GM06990 (cell line): Measurements from ENCODE around the gene TAMM41.

Experiments
- DNase-seq: peaks from one replicate; pipeline ENCODE4 v3.0.0-alpha.2; 2011; ENCODE audit not compliant: insufficient read length; ENCODE audit errors: extremely low read depth
- H3K27me3 ChIP-seq: replicated peaks from 2 replicates; pipeline ENCODE4 v1.6.0; 2011; ENCODE audit warnings: low read length; ENCODE audit not compliant: control insufficient read depth, insufficient read depth
- H3K36me3 ChIP-seq: 2 replicates; pipeline ENCODE4 v1.5.1; 2011; ENCODE audit warnings: low read length; ENCODE audit not compliant: control insufficient read depth, insufficient read depth
- H3K4me3 ChIP-seq: replicated peaks from 2 replicates; pipeline ENCODE4 v1.5.1; 2011; ENCODE audit warnings: low read depth, mild to moderate bottlenecking, control low read depth, low read length
- TF ChIP-seq, protein P1 (sequence below): IDR thresholded peaks from 2 replicates; pipeline ENCODE4 v1.5.1; 2011; ENCODE audit warnings: low read length, control low read depth, mild to moderate bottlenecking, inconsistent platforms; ENCODE audit not compliant: insufficient read depth, poor library complexity, severe bottlenecking

Gene TAMM41

DNA sequence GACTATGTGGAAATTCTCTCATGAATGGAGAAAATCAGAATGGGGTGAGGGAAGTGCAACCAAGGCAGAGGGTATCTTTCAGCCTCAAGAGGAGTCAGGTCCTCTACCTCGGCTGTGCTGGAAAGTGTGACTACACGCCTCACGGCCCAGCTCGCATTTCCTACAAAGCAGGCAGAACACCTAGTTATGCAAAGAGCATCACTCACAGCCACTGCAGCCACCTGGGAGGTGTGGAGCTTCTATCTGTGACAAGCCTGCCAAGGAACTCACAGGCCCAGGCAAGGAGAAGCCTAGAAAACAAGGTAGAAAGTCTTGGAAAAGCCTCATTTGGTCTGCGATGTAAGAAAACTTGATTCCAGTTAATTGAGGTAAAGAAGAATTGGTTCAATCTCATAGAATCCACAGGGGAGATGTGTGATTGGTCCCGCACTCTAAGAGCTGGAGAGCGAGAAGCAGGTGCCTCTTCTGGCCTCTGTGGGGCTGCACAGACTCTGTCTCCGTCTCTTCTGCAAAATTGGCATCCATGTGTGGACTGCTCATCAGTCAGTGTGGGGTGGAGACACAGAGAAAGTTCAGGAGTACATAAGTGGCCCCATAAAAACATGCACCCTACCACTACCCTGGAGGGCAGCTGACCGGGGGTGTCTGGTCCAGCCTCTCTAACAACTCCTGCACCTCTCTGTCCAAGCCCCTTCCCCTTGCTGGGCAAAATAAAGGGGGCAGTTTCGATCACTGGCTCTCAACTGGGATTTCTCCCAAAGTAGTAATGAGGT lies 76.8 kb downstream of the TAMM41 start:
- TF ChIP-seq, protein P1, sequence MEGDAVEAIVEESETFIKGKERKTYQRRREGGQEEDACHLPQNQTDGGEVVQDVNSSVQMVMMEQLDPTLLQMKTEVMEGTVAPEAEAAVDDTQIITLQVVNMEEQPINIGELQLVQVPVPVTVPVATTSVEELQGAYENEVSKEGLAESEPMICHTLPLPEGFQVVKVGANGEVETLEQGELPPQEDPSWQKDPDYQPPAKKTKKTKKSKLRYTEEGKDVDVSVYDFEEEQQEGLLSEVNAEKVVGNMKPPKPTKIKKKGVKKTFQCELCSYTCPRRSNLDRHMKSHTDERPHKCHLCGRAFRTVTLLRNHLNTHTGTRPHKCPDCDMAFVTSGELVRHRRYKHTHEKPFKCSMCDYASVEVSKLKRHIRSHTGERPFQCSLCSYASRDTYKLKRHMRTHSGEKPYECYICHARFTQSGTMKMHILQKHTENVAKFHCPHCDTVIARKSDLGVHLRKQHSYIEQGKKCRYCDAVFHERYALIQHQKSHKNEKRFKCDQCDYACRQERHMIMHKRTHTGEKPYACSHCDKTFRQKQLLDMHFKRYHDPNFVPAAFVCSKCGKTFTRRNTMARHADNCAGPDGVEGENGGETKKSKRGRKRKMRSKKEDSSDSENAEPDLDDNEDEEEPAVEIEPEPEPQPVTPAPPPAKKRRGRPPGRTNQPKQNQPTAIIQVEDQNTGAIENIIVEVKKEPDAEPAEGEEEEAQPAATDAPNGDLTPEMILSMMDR, result no peak
- no peak overlapping the region for H3K4me3 ChIP-seq
- no peaks in the 10 kb centered on the region for H3K36me3 ChIP-seq
- H3K27me3 ChIP-seq, result no peaks in the 10 kb centered on the region
- no peak for DNase-seq

DNA sequence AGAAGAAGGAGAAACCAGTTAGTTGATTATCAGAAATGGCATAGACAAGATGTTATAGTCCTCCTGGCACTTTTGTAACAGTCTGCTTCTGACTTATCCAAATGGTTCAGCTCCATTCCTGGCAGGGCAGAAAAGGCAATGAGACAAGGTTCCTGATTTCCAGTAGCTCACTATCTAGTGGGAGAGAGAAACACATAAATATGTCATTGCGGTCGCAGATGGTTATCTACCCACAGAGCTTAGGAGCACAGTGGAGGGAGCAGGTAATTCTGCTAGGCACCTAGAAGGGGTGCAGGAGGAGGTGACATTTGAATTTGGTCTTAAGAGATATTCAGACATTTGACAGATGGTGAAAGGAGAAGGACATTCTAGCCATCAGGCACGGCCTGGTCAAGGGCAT lies 78.1 kb downstream of the TAMM41 start:
- Histone ChIP-seq H3K36me3 (no peaks in the 10 kb centered on the region), H3K4me3 (no peak overlapping the region), H3K27me3 (no peaks in the 10 kb centered on the region)
- DNase-seq, result no peak
- TF ChIP-seq, protein P1, result no peak

GRCh38 chr3:11764931-11765363 lies 81.7 kb downstream of the TAMM41 start:
- TF ChIP-seq, protein P1, result no peak
- Histone ChIP-seq H3K27me3 (no peaks in the 10 kb centered on the region), H3K4me3 (no peak overlapping the region), H3K36me3 (no peaks in the 10 kb centered on the region)
- DNase-seq, result no peak

- Histone ChIP-seq H3K27me3 (no peaks in the 10 kb centered on the region), H3K4me3 (no peak overlapping the region), H3K36me3 (no peaks in the 10 kb centered on the region)
- DNase-seq, result no peak
- TF ChIP-seq, protein P1, result no peak
Observed at GRCh38 chr3:11759996-11760395, 86.7 kb downstream of the TAMM41 start.

DNA sequence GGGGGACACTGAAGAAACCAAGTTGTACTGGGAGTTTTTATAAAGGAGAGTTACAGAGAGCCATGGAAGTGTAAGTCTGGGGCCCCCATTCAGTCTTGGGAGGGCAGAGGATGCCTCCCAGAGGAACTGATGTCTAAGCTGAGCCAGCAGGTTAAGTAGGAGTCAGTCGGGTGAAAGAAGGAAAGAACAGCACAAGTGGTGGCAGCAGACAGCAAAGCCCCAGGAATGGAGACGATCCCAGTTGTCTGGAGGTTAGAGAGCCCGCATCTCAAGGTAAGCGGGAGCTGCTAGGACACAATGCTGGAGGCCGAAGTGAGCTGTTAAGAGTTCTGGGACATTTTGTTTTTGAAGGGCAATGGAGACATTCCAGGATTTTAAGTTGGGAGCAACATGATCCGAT lies 88.8 kb downstream of the TAMM41 start:
- no peaks in the 10 kb centered on the region for H3K27me3 ChIP-seq
- TF ChIP-seq, protein P1, result no peak
- H3K36me3 ChIP-seq, result no peaks in the 10 kb centered on the region
- DNase-seq, result no peak
- no peak overlapping the region for H3K4me3 ChIP-seq
